ENCODE results near the gene NTMT2. TPM values are rescaled to one million over a fixed set of nuclear protein-coding genes. Genes with fewer than 3 reads are reported as not detected.

Gene NTMT2
- total and polyA plus RNA-seq, 2 of the 8 experiments (the other 6 are each of a cell fraction or from before 2014, with no cell fraction given) = 0.38 TPM; not detected in 1

GRCh38 chr1:170131984-170132383 lies 13.8 kb upstream of the NTMT2 start (continued):
- TF ChIP-seq POLR2AphosphoS5 (IDR thresholded peaks at IDR 0.05; ENCODE audit: low read depth, low read length) = no peak
- TF ChIP-seq KDM5A (IDR thresholded peaks at IDR 0.05; ENCODE audit: low read length) = no peak
